ENCODE measurements around the gene TPST2.

TPST2 gene

DNA sequence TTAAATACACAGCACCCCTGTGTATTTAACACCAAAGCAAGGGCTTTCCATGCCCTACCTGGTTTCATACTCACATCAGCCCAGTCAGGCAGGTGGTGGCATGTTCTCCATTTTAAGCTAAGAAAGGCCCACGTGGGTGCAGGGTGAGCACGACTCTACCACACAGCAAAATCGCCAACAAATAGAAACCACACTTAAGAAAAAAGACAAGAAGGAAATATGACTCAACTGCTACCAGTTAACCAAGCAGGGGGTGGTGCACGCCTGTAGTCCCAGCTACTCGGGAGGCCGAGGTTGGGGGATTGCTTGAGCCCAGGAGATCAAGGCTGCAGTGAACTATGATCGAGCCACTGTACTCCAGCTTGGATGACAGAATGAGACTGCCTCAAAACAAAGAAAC lies 42.5 kb downstream of the TPST2 start:
- no peak for DNase-seq (ENCODE audit: low read depth in 2 of 2)
- TF ChIP-seq, protein P1, sequence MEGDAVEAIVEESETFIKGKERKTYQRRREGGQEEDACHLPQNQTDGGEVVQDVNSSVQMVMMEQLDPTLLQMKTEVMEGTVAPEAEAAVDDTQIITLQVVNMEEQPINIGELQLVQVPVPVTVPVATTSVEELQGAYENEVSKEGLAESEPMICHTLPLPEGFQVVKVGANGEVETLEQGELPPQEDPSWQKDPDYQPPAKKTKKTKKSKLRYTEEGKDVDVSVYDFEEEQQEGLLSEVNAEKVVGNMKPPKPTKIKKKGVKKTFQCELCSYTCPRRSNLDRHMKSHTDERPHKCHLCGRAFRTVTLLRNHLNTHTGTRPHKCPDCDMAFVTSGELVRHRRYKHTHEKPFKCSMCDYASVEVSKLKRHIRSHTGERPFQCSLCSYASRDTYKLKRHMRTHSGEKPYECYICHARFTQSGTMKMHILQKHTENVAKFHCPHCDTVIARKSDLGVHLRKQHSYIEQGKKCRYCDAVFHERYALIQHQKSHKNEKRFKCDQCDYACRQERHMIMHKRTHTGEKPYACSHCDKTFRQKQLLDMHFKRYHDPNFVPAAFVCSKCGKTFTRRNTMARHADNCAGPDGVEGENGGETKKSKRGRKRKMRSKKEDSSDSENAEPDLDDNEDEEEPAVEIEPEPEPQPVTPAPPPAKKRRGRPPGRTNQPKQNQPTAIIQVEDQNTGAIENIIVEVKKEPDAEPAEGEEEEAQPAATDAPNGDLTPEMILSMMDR (IDR thresholded peaks at IDR 0.05; ENCODE audit: low read depth, low read length): no peak
- H3K4me3 ChIP-seq (replicated peaks in 1 of 2; ENCODE audit: low read depth in 2 of 2, low read length in 2 of 2): no peak overlapping the region

GRCh38 chr22:26546282-26546681 lies 43.6 kb downstream of the TPST2 start:
- H3K4me3 ChIP-seq (replicated peaks in 1 of 2; ENCODE audit: low read depth in 2 of 2, low read length in 2 of 2): no peak overlapping the region
- TF ChIP-seq, protein P1 (IDR thresholded peaks at IDR 0.05; ENCODE audit: low read depth, low read length): no peak
- DNase-seq (ENCODE audit: low read depth in 2 of 2): no peak

DNA sequence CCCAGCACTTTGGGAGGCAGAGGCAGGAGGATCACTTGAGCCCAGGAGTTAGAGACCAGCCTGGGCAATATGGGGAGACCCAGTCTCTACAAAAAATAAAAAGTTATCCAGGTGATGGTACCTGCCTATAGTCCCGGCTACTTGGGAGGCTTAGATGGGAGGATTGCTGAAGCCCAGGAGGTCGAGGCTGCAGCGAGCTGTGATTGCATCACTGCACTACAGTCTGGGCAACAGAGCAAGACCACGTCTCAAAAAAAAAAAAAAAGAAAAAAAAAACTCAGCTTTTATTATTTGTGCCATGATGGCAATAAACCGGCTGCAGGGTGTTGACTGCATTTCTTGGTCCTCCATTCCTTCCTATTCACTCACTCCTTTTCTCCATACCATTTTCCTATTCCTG lies 44.1 kb downstream of the TPST2 start:
- no peak for DNase-seq (ENCODE audit: low read depth in 2 of 2)
- H3K4me3 ChIP-seq (replicated peaks in 1 of 2; ENCODE audit: low read depth in 2 of 2, low read length in 2 of 2): no peak overlapping the region
- TF ChIP-seq, protein P1 (IDR thresholded peaks at IDR 0.05; ENCODE audit: low read depth, low read length): no peak

GRCh38 chr22:26545385-26545784 lies 44.5 kb downstream of the TPST2 start:
- TF ChIP-seq, protein P1 (IDR thresholded peaks at IDR 0.05; ENCODE audit: low read depth, low read length): no peak
- DNase-seq (ENCODE audit: low read depth in 2 of 2): no peak
- H3K4me3 ChIP-seq (replicated peaks in 1 of 2; ENCODE audit: low read depth in 2 of 2, low read length in 2 of 2): no peak overlapping the region

DNA sequence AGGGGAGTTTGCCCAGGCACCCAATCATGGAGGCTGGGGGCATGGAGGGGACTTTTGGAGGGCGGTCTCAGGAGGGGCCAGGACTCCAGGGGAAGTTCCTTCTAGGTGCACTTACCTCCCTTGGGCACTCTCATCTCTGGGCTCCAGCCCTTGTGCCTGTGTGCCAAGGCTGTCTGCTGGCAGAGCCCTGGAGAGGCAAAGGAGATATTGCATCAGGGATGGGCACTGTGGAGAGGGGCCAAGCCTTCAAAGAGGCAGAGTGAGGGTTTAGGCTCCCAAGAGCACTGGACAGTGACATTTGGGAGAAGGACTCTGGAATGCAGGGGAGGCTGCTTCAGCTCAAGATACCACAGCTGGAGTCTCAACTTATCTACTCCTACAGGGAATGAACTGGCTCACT lies 45.4 kb downstream of the TPST2 start:
- H3K4me3 ChIP-seq (replicated peaks in 1 of 2; ENCODE audit: low read depth in 2 of 2, low read length in 2 of 2): no peak overlapping the region
- no peak for DNase-seq (ENCODE audit: low read depth in 2 of 2)
- TF ChIP-seq, protein P1 (IDR thresholded peaks at IDR 0.05; ENCODE audit: low read depth, low read length): no peak

DNA sequence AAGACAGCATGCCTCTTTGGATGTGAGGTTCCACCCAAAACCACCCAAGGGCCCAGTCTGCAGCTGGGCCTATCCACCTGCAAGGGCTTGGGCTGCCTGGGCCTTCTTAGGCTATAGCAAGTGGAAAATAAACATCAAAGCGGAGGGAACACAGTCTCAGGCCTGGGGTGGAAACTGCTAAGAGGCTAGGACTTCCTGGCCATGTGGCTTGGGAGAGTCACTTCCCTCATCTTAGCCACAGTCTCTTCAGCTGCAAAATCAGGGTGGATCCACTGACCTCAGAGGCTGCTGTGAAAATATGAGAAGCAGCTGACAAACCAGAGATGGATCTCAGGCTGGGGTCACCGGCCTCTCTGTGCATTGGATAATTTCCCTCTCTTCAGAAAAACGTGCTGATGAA lies 47.1 kb downstream of the TPST2 start:
- TF ChIP-seq, protein P1 (IDR thresholded peaks at IDR 0.05; ENCODE audit: low read depth, low read length): no peak
- DNase-seq (ENCODE audit: low read depth in 2 of 2): no peak
- no peak overlapping the region for H3K4me3 ChIP-seq (replicated peaks in 1 of 2; ENCODE audit: low read depth in 2 of 2, low read length in 2 of 2)

GRCh38 chr22:26541167-26541819 lies 48.6 kb downstream of the TPST2 start:
- no peak for DNase-seq (ENCODE audit: low read depth in 2 of 2)
- TF ChIP-seq, protein P1 (IDR thresholded peaks at IDR 0.05; ENCODE audit: low read depth, low read length): no peak
- no peak overlapping the region for H3K4me3 ChIP-seq (replicated peaks in 1 of 2; ENCODE audit: low read depth in 2 of 2, low read length in 2 of 2)
